Astrocyte of the hippocampus (primary cell): ENCODE data around the gene LRRC28.

Experiments
- DNase-seq: peaks from one replicate; pipeline ENCODE4 v3.0.0; 2011; ENCODE audit warnings: low read depth, low spot score

LRRC28 gene

GRCh38 chr15:99416191-99417188 is 165.2 kb downstream of the LRRC28 start:
- no peak for DNase-seq

GRCh38 chr15:99421172-99421656 is 169.9 kb downstream of the LRRC28 start:
- DNase-seq, result no peak

- no peak for DNase-seq
Measured at GRCh38 chr15:99421758-99422157, 170.5 kb downstream of the LRRC28 start.

GRCh38 chr15:99423186-99424130 is 172.2 kb downstream of the LRRC28 start:
- DNase-seq, result no peak

- no peak for DNase-seq
Measured at GRCh38 chr15:99424131-99424571, 172.9 kb downstream of the LRRC28 start.

GRCh38 chr15:99424978-99425656 is 173.8 kb downstream of the LRRC28 start:
- DNase-seq, result peak; percentile 77

GRCh38 chr15:99425657-99426301 is 174.5 kb downstream of the LRRC28 start:
- peak; percentile 32 for DNase-seq

GRCh38 chr15:99426431-99427105 is 175.3 kb downstream of the LRRC28 start:
- DNase-seq, result no peak

GRCh38 chr15:99427210-99427609 is 175.9 kb downstream of the LRRC28 start:
- no peak for DNase-seq

- DNase-seq, result no peak
Measured at GRCh38 chr15:99427668-99428361, 176.5 kb downstream of the LRRC28 start.

- no peak for DNase-seq
Measured at GRCh38 chr15:99429681-99430081, 178.4 kb downstream of the LRRC28 start.

- no peak for DNase-seq
Measured at GRCh38 chr15:99430881-99431401, 179.7 kb downstream of the LRRC28 start.

- no peak for DNase-seq
Measured at GRCh38 chr15:99431661-99432091, 180.4 kb downstream of the LRRC28 start.

- DNase-seq, result no peak
Measured at GRCh38 chr15:99432271-99433025, 181.2 kb downstream of the LRRC28 start.

- no peak for DNase-seq
Measured at GRCh38 chr15:99433026-99433756, 181.9 kb downstream of the LRRC28 start.

GRCh38 chr15:99433757-99434450 is 182.6 kb downstream of the LRRC28 start:
- no peak for DNase-seq

- no peak for DNase-seq
Measured at GRCh38 chr15:99434506-99435112, 183.3 kb downstream of the LRRC28 start.
